Measurements from ENCODE around the gene RNF138.
A peak's percentile ranks its signal among the peaks of the same experiment; 100 is the strongest.
"Not testable (repeated sequence)": the region's sequence is repeated elsewhere in the genome, so short reads cannot be mapped to it uniquely, and the experiment has no call there.

The RNF138 gene

DNA sequence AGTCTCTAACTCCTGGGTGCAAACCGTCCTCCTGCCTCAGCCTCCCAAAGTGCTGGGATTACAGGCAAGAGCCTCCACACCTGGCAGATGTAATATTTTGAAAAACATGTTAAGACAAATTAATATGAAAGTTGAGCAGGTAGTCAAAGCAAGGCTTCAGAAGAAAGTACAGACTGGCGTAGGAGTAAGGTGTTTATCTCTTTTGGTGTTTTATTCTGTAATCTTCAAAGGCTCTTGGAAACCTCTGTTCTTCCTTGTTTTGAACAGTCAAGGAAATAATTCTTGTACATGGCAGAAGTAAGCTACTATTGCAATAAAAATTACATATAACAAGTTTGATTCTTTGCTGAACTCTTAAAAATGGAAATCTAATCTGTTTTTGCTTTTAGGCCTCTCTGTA, 5.3 kb downstream of the RNF138 start:
- DNase-seq: no peak

DNA sequence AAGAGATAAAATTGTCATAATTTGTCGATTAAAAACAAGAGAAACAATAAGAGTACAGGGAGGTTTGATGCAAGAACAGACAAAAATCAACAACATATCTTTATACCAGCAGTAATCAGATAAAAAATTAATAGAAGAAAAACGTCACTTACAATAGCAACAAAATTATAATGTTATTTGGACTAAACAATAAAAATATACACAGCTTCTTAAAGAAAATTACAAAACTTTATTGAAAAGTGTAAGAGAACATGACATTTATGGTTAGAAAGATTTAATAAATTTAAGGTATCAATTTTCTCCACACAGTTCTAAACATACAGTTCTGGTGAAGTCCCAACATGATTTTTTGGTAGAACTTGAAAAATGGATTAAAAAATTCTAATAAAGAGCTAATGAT, 12.8 kb downstream of the RNF138 start:
- DNase-seq: no peak

DNA sequence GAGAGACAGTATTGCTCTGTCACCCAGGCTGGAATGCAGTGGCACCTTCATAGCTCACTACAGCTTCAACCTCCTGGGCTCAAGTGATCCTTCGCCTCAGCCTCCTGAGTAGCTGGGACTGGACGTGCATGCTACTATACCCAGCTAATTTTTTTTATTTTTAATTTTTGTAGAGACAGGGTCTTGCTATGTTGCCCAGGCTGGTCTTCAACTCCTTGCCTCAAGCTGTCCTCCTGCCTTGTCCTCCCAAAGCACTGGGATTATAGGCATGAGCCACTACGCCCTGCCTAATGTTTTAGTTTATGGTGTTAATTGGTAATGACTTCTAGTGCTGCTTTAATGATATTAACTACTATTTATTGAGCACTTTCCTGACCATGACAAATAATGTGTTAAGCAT, 18.3 kb downstream of the RNF138 start:
- no peak for DNase-seq

DNA sequence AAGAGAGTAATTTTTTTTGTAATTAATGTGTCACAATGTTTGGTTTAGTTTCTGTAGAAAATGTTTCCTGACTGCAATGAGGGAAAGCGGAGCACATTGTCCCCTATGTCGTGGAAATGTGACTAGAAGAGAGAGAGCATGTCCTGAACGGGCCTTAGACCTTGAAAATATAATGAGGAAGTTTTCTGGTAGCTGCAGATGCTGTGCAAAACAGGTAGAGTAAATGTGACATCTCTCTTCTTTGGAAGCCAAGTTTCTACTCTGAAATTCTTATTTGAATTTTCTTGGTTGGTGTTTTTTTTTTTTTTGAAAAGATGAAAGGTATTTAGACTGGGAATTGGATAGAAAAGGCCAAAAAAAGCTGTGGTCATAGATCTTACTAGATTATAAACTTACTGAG, 20.0 kb downstream of the RNF138 start:
- DNase-seq: no peak

DNA sequence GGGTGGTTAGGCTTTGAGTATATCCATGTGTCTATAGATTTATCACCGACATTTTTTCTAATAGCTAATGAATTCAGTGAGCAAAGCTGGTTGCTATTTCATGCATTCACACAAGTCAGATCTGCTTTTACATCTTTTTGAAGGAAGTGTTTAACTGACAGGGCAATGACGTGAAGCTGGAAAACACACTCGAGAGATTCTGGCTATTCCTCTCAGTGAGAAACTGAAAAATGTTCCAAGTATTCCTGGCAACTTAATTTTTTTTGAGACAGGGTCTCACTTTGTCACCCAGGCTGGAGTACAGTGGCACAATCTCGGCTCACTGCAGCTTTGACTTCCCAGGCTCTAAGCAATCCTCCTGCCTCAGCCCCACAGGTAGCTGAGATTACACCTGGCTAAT, 21.2 kb downstream of the RNF138 start:
- no peak for DNase-seq

DNA sequence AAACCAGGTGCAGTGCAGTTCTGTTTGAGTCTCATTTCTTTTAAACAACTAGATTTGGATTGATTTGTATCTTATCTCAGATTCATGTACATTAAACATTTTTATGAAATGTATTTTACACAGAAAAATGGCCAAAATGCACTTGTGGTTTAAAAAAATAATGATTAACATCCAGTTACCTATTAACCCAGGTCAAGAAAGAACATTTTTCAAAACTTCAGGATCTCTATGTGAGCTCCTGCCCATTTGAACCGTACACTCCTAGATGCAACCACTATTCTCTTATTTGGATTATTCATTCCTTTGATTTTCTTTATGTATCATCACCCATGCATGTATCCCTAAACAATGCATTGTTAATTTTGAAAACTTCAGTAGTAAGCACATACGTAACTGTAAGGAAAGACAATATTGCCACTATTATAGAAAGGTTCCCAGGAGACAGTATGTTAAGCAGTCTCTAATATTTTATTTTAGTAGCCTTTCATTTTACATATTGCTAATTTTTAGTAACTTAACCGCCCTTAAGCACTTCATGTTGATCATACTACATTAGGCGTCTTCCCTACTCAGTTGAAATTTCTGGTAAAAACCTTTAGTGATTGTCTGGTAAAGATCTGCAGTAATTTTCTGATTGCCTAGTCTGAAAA, 22.7 kb downstream of the RNF138 start:
- no peak for DNase-seq

DNA sequence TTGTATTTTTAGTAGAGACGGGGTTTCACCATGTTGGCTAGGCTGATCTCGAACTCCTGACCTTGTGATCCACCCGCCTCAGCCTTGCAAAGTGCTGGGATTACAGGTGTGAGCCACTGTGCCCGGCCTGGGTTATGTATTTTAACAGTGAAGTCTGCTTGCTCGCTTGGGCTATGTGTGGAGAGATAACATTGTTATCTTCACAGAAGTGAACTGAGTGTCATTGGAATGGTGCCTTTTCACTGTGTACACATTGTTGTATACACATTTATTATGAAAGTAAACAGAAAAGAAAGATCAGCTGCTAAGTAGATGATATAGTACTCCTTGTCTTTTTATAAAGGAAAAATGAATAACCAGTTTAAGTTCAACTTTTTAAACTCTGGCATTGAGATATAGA, 30.4 kb downstream of the RNF138 start:
- no peak for DNase-seq

DNA sequence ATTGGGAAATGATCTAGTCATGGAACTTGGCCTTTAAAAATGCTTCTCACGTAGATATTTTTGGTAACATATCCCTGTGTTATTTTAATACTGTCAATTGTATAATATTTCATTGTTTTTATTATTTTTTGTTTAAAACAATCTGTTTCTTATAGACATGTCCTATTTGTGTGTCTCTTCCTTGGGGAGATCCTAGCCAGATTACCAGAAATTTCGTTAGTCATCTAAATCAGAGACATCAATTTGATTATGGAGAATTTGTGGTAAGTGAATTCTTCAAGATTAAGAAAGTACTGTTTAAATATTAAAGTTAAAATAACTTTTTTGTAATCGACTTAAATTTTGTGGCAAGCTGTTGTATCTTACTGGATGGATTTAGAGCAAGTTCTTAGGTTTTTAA, 34.9 kb downstream of the RNF138 start:
- DNase-seq: no peak

DNA sequence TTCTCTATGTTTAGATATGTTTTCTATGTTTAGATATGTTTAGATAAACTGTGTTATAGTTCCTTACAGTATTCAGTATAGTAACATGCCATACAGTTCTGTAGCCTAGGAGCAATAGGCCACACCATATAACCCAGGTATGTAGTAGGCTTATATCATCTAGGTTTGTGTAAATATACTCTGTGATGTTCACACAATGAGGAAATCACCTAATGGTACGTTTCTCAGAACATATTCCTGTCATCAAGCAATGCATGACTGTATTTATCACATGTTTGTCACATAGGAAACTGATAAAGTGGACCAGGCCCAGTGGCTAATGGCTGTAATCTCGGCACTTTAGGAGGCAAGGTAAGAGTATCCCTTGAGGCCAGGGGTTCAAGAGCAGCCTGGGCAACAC, 44.0 kb downstream of the RNF138 start:
- no peak for DNase-seq

DNA sequence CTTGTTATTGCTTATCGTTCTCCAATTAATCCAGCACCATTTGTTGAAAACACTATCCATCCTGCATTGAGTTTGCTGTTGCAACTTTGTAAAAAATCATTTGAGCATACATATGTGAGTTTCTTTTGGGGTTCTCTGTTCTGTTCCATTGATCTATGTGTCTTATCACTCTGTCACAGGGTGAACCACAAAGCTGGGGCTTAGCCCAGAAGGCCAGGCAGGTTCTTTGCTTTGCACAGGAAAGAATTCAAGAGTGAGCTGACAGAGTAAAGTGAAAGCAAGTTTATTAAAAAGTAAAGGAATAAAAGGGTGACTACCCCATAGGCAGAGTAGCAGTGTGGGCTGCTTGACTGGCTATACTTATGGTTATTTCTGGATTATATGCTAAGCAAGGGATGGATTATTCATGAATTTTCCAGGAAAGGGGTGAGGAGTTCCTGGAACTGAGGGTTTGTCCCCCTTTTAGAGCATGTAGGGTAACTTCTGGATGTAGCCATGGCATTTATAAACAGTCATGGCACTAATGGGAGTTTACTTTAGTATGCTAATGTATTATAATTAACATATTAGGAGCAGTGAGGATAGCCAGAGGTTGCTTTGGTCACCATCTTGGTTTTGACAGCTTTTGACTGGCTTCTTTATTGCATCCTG, 46.8 kb downstream of the RNF138 start:
- DNase-seq: no peak

DNA sequence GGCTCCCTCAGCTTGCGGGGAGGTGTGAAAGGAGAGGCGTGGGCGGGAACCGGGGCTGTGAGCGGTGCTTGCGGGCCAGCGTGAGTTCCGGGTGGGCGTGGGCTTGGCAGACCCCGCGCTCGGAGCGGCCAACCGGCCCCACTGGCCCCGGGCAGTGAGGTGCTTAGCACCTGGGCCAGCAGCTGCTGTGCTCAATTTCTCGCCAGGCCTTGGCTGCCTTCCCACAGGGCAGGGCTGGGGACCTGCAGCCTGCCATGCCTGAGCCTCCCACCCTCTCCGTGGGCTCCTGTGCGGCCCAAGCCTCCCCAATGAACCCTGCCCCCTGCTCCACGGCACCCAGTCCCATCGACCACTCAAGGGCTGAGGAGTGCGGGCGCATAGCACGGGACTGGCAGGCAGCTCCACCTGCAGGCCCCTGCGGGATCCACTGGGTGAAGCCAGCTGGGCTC, 48.2 kb downstream of the RNF138 start:
- DNase-seq: no peak

DNA sequence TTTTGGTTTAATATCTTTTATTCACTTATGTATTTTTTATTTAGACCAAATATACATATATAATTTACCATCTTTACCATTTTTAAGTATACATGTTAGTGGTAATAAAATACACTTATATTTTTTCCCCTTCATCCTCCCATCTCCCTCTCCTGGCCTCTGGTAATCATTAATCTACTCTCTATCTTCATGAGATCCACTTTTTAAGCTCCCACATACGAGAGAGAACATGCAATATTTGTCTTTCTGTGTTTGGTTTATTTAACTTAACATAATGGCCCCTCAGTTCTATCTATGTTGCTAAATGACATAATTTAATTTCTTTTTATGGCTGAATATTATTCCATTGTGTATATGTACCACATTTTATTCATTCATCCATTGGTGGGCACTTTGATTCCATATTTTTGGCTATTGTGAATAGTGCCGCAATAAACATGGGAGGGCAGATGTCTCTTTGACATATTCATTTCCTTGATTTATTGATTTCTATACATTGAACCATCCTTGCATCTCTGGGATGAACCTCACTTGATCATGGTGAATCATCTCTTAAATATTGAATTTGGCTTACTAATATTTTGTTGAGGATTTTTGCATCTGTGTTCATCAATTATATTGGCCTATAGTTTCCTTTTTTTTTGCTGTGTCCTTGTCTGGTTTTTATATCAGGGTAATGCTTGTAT, 56.7 kb downstream of the RNF138 start:
- no peak for DNase-seq

DNA sequence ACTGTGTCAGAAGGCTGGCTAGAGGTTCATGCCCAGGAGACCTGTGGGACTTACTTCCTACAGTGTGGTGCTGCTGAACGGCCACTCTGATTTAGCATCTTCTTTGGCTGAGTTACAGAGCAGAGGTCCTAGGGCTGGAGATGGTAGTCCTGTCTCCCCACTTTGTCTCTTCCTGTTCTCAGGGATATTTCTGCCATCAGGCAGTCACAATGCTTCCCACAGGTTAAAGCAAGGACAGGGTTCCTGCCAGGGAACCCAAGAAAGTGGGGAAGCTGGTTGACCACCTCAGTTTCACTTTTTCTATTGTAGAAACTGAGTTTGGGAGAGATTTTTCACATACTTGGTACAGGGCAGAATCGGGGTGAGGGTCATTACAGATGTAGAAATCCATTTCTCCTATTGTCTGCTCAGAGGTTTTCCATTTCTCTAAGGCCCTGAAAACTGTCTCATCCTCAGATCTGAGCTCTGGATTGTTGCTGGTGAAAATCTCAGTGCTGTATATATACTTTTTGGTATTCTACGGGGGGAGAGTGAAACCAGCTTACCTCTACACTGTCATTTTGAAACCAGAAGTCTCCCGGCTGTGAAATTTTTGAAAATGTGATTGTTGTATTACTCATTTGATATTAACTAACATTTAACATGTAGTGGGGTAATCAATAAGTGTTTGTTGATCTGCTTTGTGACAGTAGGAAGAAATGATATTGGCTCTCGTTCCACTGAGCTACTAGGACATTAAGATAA, 61.2 kb downstream of the RNF138 start:
- no peak for DNase-seq

DNA sequence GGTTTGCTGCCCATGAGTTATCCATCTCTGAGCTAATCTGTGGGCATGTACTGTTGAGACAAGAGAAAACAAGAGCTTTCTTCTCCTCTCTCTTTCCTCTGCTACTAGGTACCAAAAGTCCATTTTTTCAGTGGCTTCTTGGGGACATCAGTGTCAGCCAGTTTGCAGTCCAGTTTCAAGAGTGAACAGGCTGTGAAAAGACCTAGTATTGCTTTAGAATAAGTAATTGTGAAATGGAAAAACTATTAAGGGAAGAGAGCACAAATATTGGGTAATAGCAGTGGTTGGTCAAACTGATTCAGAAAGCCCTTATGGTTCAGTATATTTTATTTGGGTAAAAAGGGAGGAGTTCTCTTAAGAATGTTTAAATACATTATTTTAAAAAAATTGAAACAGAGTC, 65.2 kb downstream of the RNF138 start:
- no peak for DNase-seq

DNA sequence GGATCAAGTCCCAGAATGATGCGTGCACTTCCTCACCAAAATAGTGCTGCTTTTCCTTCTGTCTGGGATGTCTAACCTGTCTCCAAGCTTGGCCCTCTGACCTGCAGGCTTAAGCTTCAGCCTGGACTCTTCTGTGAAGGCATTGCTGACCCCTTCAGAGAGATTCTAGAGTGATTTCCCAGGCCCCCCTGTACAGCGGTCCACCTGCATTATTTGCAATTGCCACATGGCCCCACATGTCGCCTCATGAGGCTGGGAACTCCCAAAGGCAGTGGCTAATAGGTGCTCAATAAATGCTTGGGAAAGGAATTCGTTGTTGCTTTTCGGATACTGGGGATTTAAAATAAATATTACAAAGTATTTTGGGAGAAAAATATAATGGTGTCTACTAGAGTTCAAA, 65.9 kb downstream of the RNF138 start:
- DNase-seq: no peak

DNA sequence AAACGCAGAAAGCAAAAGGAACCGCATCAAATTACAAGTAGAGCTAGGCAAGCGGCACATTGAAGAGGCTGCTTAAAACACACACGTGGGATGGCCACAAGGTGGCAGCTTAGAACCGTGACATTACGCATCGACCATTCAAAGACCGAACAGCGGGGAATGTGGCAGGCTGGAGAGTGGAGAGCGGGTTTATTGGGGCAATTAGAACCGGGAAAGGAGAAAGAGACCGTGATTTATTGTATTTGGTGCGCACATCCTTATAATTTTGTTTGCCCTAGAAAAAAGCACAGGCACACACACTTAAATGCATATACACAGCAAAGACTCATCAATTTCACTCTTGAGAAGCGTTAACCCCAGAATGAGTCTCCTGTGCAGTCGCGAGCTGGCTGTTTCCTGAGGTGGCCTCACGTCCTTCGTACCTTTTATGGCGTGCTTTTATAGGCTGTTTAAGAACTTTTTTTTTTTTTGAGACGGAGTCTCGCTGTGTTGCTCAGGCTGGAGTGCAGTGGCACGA, 66.5 kb downstream of the RNF138 start:
- peak; percentile 71 for DNase-seq

DNA sequence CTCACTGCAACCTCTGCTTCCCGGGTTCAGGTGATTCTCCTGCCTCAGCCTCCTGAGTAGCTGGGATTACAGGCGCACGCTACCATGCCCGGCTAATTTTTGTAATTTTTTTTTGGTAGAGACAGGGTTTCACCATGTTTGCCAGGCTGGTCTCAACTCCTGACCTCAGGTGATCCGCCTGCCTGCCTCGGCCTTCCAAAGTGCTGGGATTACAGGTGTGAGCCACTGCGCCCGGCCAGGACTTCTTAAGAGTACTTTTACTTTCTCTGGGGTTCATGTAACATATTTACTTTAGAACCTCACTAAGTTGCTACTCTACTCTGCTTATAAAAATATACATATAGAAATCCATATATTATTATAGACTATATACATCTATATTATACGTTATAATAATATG, 67.0 kb downstream of the RNF138 start:
- not testable (repeated sequence) for DNase-seq

DNA sequence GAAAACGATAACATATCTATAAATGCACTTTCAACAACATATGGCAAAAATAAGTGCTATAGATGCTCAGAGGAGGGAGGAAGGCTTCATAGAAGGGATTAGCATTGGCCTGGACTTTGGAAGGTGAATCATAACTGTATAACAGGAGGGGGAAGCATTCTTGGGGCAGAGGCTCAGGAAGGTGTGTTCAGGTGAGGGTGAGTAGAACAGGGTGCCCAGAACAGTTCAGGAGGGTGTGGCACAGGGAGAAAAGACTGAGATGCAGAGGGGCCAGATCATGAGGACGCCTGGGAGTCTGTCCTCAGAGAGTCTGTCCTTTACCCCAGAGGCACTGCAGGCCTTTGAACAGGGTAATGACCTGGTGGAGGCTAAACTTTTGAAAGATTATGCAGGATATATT, 68.9 kb downstream of the RNF138 start:
- no peak for DNase-seq

DNA sequence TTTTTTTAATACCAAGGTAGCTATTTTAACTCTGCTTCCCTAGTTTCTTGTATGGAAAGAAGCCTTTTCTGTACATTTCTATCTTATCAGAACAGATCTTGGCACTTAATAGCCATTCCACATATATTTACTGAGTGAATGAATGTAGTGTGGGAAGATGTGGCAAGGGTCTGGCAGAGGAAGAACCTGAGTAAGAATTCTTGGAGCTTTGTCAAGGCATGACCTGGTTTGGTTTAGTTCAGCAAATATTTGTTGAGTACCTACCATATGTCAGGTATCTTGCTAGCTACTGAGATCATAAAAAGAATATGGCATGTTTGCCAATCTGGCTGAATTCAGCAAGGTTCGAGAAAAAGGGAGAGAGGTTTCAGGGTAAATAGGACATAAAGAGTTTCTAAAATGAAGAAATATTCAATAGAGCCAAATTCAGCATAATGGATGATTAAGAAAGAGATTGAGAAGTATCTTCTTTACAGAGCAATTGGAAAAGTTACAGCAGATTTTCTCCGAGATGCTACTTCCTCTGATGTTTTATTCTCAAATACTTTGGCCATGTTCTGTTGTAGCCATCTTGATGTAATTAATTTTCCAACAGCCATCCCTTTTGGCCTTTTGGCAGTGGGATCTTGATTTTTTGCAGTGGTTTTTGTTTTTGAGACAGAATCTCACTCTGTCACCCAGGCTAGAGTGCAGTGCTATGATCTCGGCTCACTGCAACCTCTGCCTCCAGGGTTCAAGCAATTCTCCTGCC, 76.5 kb downstream of the RNF138 start:
- no peak for DNase-seq

DNA sequence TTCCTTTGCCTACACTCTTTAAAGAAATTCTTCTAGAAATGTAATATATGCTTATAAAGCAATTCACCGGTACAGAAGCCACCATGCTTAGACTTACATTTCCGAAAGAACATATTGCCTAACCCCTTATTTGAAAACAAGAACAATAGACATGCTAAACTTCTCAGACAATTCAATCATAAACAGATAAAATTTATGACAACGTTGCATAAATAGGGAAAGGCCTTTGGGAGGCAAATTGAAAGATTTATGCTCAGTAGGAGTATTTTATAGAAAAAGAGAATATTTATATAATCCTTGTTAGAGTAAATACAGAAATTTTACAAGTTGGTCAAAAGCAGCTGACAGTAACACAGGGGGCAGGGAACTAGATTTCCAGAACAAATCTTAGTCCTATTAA, 82.0 kb downstream of the RNF138 start:
- DNase-seq: no peak

DNA sequence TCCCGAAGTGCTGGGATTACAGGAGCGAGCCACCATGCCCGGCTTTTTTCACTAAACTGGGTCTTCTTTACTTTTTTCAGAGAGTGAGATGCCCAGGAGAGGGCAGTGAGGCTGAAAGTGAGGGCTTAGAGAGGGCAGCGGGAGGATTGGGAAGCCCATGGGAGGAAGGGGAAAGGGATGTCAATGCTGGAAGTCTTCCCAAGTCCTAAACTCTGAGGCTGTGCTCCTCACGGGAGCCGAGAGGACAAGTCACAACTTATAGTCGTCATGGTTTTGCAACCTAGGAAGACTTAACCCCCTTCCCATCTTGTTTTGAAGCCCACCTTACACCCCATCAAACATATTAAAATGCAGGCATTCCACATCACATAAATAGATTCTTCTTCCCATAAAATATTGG, 83.0 kb downstream of the RNF138 start:
- no peak for DNase-seq

DNA sequence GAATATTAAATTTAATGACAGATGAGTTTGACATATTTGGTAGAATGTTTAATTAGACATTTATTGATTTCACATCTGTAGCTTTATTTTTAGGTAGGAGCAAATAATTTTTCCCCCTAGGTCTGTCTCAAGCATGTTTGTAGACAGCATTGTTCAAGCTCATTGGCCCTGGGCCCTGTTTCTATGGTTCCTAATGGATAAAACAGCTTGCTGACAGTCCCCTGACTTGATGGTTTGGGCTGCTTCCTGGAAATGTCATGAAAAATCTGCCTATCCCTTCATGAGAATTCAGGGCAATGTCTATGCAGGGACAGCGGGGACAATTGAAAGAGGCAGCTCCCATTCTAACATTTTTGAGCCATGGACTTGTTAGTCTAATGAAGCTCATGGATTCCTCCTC, 83.6 kb downstream of the RNF138 start:
- DNase-seq: no peak

DNA sequence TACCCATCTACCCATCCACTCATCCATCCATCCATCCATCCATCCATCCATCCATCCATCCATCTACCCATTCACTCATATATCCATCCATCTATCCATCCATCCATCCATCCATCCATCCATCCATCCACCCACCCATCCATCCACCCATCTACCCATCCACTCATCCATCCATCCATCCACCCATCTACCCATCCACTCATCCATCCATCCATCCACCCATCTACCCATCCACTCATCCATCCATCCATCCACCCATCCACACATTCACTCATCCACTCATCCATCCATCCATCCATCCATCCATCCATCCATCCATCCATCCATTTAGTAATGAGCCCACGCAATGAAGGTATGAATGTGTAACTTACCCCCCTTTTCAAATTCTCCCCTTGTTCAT, 85.1 kb downstream of the RNF138 start:
- not testable (repeated sequence) for DNase-seq

Measured in NCI-H1048 (cell line).